ENCODE results near the gene CARD14. TPM values are rescaled to one million over a fixed set of nuclear protein-coding genes. Genes with fewer than 3 reads are reported as not detected.

Gene CARD14
- total and polyA plus RNA-seq, 4 donors, result 0.13 to 0.55 (median 0.35) TPM

DNA sequence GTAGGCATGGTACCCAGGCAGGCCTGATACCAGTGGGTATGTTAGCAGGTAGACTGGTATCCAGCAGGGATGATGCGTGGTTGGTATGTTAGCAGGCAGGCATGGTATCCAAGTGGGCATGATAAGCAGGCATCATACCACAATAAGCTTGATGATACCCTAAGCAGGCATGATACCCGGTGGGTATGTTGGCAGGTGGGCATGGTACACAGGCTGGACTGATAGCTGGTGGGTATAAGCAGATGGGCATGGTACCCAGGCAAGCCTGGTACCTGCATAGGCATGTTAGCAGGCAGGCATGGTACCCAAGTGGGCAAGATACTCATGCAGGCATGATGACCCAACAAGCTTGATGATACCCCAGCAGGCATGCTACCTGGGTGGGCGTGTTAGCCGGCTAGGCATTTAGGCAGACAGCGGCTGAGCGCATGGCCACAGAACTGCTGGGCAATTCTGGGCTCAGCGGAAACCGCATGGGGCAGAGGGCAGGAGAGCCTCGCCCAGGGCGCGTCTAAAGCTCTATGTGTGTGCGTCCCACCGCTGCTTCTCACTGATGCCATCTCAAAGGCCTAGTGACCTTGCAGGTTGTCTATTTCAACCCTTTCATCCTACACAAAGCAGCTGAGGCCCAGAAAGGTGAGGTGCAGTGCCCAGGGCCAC lies 48.0 kb downstream of the CARD14 start:
- H3K27ac ChIP-seq (ENCODE audit: low read depth in 1 of 2, low read length in 2 of 2), result no peak overlapping the region
- H3K4me1 ChIP-seq (ENCODE audit: control insufficient read depth in 1 of 2, insufficient read depth in 2 of 2, low read length in 2 of 2), result no peaks in the 10 kb centered on the region
- no peak overlapping the region for H3K4me3 ChIP-seq (ENCODE audit: low read length in 2 of 2)
- DNase-seq, result no peak
- H3K27me3 ChIP-seq (ENCODE audit: control insufficient read depth in 1 of 2, insufficient read depth in 2 of 2, low read length in 1 of 2), result no peaks in the 10 kb centered on the region
- no peaks in the 10 kb centered on the region for H3K9me3 ChIP-seq (ENCODE audit: control insufficient read depth, low read length)
- intact Hi-C loops (cut with DNase I), result no loop called here
- WGBS, 2 donors, result 96% methylated on average over 13 of the region's 13 CpGs
- H3K36me3 ChIP-seq (ENCODE audit: control insufficient read depth in 1 of 2, insufficient read depth in 2 of 2, low read length in 1 of 2), result no peaks in the 10 kb centered on the region
- no peak for ATAC-seq (ENCODE audit: low FRiP score)

DNA sequence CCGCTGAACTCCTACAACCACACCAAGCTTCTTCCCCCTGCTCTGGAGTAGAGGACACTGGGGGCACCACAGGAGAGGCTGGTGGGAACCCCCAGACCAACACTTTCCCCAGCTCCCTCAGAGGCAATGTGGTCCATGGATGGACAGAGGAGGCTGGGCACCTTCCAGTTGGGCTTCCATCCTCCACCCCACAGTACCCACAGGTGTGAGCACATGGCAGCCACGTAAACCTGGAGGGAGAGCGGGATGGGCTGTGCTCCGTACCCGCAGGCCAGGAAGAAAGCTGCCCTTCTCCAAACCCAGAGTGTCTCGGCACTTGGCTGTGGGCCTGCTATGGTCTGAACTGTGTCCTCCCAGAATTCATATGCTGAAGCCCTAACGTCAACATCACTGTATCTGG lies 48.6 kb downstream of the CARD14 start:
- no peaks in the 10 kb centered on the region for H3K4me1 ChIP-seq (ENCODE audit: control insufficient read depth in 1 of 2, insufficient read depth in 2 of 2, low read length in 2 of 2)
- H3K4me3 ChIP-seq (ENCODE audit: low read length in 2 of 2), result no peak overlapping the region
- H3K27me3 ChIP-seq (ENCODE audit: control insufficient read depth in 1 of 2, insufficient read depth in 2 of 2, low read length in 1 of 2), result no peaks in the 10 kb centered on the region
- intact Hi-C loops (cut with DNase I), result no loop called here
- no peak for ATAC-seq (ENCODE audit: low FRiP score)
- DNase-seq, result no peak
- no peak overlapping the region for H3K27ac ChIP-seq (ENCODE audit: low read depth in 1 of 2, low read length in 2 of 2)
- 82 to 96% methylated on average over 7 of the region's 7 CpGs for WGBS, 2 donors
- no peaks in the 10 kb centered on the region for H3K9me3 ChIP-seq (ENCODE audit: control insufficient read depth, low read length)
- no peaks in the 10 kb centered on the region for H3K36me3 ChIP-seq (ENCODE audit: control insufficient read depth in 1 of 2, insufficient read depth in 2 of 2, low read length in 1 of 2)

DNA sequence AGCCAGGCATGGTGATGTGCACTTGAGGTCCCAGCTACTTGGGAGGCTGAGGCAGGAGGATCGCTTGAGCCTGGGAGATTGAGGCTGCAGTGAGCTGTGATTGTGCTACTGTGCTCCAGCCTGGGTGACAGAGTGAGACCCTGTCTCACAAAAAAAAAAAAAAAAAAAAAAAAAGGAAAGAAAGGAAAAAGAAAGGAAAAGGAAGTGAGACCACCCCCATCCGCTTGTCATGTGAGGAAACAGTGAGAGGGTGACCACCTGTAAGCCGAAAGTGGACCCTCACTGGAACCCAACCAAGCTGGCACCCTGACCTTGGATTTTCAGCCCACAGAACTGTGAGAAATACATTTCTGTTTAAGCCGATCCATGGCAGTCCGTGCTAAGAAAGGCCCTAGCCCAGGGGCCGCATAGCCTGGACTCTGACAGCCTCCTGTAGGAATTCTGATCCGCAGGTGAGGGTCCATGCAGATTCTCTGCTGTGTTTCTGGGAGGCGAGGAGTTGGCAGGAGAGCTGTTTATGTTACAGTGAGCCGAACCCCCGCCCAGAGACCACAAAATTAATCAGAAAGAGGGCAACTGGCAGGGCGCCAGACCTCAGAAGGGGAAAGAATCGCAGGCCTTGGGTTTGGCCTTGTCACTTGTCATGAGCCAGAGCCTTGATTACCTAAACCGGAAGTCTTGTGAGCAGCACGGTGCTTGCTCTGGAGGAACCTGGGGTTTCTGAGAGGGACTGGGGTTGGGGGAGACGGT lies 49.4 kb downstream of the CARD14 start:
- Histone ChIP-seq H3K36me3 (ENCODE audit: control insufficient read depth in 1 of 2, insufficient read depth in 2 of 2, low read length in 1 of 2) (no peaks in the 10 kb centered on the region), H3K9me3 (ENCODE audit: control insufficient read depth, low read length) (no peaks in the 10 kb centered on the region), H3K4me3 (ENCODE audit: low read length in 2 of 2) (peak overlapping the region; percentile 65 to 97), H3K4me1 (ENCODE audit: control insufficient read depth in 1 of 2, insufficient read depth in 2 of 2, low read length in 2 of 2) (no peaks in the 10 kb centered on the region), H3K27me3 (ENCODE audit: control insufficient read depth in 1 of 2, insufficient read depth in 2 of 2, low read length in 1 of 2) (no peaks in the 10 kb centered on the region), H3K27ac (ENCODE audit: low read depth in 1 of 2, low read length in 2 of 2) (peak overlapping the region in 1 of 2 donors; percentile 19)
- ATAC-seq (ENCODE audit: low FRiP score) (peak; percentile 29), DNase-seq (peak; percentile 91 to 92)
- intact Hi-C loops (cut with DNase I), result no loop called here
- WGBS, 2 donors, result 39 to 42% methylated on average over 15 of the region's 15 CpGs

- intact Hi-C loops (cut with DNase I), result no loop called here
- H3K27me3 ChIP-seq (ENCODE audit: control insufficient read depth in 1 of 2, insufficient read depth in 2 of 2, low read length in 1 of 2), result no peaks in the 10 kb centered on the region
- no peak for ATAC-seq (ENCODE audit: low FRiP score)
- 0 to 2% methylated on average over 5 of the region's 5 CpGs for WGBS, 2 donors
- H3K36me3 ChIP-seq (ENCODE audit: control insufficient read depth in 1 of 2, insufficient read depth in 2 of 2, low read length in 1 of 2), result no peaks in the 10 kb centered on the region
- DNase-seq, result no peak
- no peaks in the 10 kb centered on the region for H3K9me3 ChIP-seq (ENCODE audit: control insufficient read depth, low read length)
- peak overlapping the region in 1 of 2 donors; percentile 19 for H3K27ac ChIP-seq (ENCODE audit: low read depth in 1 of 2, low read length in 2 of 2)
- peak overlapping the region; percentile 65 to 97 for H3K4me3 ChIP-seq (ENCODE audit: low read length in 2 of 2)
- H3K4me1 ChIP-seq (ENCODE audit: control insufficient read depth in 1 of 2, insufficient read depth in 2 of 2, low read length in 2 of 2), result no peaks in the 10 kb centered on the region
These were observed 49.9 kb downstream of the CARD14 start for GRCh38 chr17:80219763-80220053.

DNA sequence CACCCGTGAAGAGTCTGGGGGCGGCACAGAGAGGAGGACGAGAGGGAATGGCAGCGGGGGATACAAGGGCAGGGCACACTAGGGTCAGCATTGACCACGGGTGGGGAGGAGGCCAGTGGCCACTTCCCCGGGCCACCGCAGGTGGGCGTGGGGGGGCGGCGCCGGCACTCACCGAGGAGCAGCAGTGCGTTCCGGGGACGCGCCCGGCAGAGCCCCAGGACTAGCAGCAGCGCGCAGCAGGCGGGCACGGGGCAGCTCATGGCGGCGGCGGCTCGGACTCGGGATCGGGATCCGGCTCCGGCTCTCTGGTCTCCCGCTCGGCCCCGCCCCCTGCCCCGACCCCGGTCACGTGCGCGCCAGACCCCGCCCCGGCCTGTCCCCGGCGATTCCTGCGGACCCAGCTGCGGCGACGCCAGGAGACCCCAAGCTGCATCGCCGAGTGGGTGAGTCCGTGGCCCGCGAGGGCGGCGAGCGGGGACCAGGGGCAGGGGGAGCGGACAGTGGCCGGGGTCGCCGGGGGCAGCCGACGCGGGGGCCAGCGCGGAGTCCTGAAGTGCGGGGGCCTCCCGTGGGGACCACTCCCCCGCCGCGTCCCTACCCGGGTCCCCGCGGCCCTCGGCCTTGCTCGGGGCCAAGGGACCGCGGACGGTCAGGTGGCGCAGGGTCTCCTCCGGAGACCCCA lies 50.4 kb downstream of the CARD14 start, which contains the start of the genes SGSH and SLC26A11:
Gene SGSH (minus strand): TSS at position 280 of the 682 bp plus-strand sequence. CDS start 20 bp downstream, at position 260.
Gene SLC26A11 (plus strand): TSS at position 374 of the 682 bp plus-strand sequence. CDS start 1,134 bp downstream, outside the sequence.
- Histone ChIP-seq H3K4me3 (ENCODE audit: low read length in 2 of 2) (peak within 1 kb of the TSS; percentile 65 to 97), H3K36me3 (ENCODE audit: control insufficient read depth in 1 of 2, insufficient read depth in 2 of 2, low read length in 1 of 2) (no peaks in the 10 kb centered on the region), H3K4me1 (ENCODE audit: control insufficient read depth in 1 of 2, insufficient read depth in 2 of 2, low read length in 2 of 2) (no peaks in the 10 kb centered on the region), H3K27ac (ENCODE audit: low read depth in 1 of 2, low read length in 2 of 2) (peak within 1 kb of the TSS in 1 of 2 donors; percentile 19), H3K27me3 (ENCODE audit: control insufficient read depth in 1 of 2, insufficient read depth in 2 of 2, low read length in 1 of 2) (no peaks in the 10 kb centered on the region), H3K9me3 (ENCODE audit: control insufficient read depth, low read length) (no peaks in the 10 kb centered on the region)
- 0 to 1% methylated on average over 53 to 77 of the region's 77 CpGs for WGBS, 2 donors
- DNase-seq, result peak; percentile 89 to 95
- peak; percentile 86 for ATAC-seq (ENCODE audit: low FRiP score)
- intact Hi-C loops (cut with DNase I), result no loop called here

DNA sequence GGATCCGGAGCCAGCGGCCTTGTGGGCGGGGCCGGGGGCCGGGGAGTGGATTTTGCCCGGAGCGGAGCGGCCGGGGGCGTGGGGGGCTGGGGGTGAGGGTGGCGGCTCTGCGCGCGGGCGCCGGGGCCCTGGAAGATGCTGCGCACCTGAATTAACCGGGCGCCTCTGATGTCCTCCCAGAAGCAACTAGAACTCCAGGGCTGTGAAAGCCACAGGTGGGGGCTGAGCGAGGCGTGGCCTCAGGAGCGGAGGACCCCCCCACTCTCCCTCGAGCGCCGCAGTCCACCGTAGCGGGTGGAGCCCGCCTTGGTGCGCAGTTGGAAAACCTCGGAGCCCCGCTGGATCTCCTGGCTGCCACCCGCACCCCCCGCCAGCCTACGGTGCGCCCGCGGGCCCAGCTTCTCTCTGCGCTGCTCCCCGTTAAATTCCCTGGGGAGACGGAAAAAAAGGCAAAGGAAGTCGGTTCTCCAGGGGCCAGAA lies 50.9 kb downstream of the CARD14 start:
- Histone ChIP-seq H3K4me1 (ENCODE audit: control insufficient read depth in 1 of 2, insufficient read depth in 2 of 2, low read length in 2 of 2) (no peaks in the 10 kb centered on the region), H3K27me3 (ENCODE audit: control insufficient read depth in 1 of 2, insufficient read depth in 2 of 2, low read length in 1 of 2) (no peaks in the 10 kb centered on the region), H3K36me3 (ENCODE audit: control insufficient read depth in 1 of 2, insufficient read depth in 2 of 2, low read length in 1 of 2) (no peaks in the 10 kb centered on the region), H3K4me3 (ENCODE audit: low read length in 2 of 2) (peak overlapping the region; percentile 65 to 97), H3K27ac (ENCODE audit: low read depth in 1 of 2, low read length in 2 of 2) (no peak overlapping the region), H3K9me3 (ENCODE audit: control insufficient read depth, low read length) (no peaks in the 10 kb centered on the region)
- peak; percentile 9 for ATAC-seq (ENCODE audit: low FRiP score)
- WGBS, 2 donors, result 2 to 3% methylated on average over 32 to 41 of the region's 41 CpGs
- no peak for DNase-seq
- intact Hi-C loops (cut with DNase I), result no loop called here

DNA sequence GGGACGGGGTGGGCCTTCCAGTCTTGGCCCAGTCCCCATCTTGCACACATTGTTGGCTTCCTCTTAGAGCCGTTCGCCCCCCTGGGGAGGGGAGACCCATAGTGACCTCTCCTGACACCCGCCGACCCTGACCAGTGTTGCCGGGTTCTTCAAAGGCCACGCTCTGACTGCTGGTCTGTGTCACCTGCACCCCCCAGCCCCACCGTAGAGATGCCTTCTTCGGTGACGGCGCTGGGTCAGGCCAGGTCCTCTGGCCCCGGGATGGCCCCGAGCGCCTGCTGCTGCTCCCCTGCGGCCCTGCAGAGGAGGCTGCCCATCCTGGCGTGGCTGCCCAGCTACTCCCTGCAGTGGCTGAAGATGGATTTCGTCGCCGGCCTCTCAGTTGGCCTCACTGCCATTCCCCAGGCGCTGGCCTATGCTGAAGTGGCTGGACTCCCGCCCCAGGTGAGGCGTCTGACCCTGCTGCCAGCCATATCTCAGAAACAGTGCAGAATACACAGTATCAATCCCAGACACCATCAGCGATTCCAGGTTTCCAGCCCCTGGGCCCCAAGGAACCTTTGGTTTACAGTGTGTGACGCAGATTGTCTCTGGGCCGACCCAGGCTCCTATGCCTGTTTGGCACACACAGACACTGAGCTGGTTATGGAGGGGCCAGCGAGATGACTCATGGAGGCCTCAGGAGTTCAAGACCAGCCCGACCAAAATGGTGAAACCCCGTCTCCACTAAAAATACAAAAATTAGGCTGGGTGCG lies 51.7 kb downstream of the CARD14 start:
- no peaks in the 10 kb centered on the region for H3K9me3 ChIP-seq (ENCODE audit: control insufficient read depth, low read length)
- no peaks in the 10 kb centered on the region for H3K4me1 ChIP-seq (ENCODE audit: control insufficient read depth in 1 of 2, insufficient read depth in 2 of 2, low read length in 2 of 2)
- intact Hi-C loops (cut with DNase I), result loop anchor here in 1 of 2 donors (2.0 kb wide), 1 partner anchor 31 kb away; no protein-coding TSS in a partner anchor
- H3K4me3 ChIP-seq (ENCODE audit: low read length in 2 of 2), result peak overlapping the region; percentile 65 to 97
- 73 to 83% methylated on average over 29 of the region's 29 CpGs for WGBS, 2 donors
- DNase-seq (no peak), ATAC-seq (ENCODE audit: low FRiP score) (no peak)
- no peaks in the 10 kb centered on the region for H3K36me3 ChIP-seq (ENCODE audit: control insufficient read depth in 1 of 2, insufficient read depth in 2 of 2, low read length in 1 of 2)
- H3K27me3 ChIP-seq (ENCODE audit: control insufficient read depth in 1 of 2, insufficient read depth in 2 of 2, low read length in 1 of 2), result no peaks in the 10 kb centered on the region
- no peak overlapping the region for H3K27ac ChIP-seq (ENCODE audit: low read depth in 1 of 2, low read length in 2 of 2)
